HG03103 (cell line): ENCODE results near the gene KLHDC3.
"Not testable (repeated sequence)": the region's sequence is repeated elsewhere in the genome, so short reads cannot be mapped to it uniquely, and the experiment has no call there.

Source experiments
- ATAC-seq: cut with Tn5 transposase; IDR thresholded peaks from one replicate; pipeline ENCODE4 v1.9.1; 2021; ENCODE audit warnings: low read depth; ENCODE audit not compliant: unreplicated experiment

Gene KLHDC3

GRCh38 chr6:42987533-42988451, 26.3 kb upstream of the KLHDC3 start:
- no peak for ATAC-seq

GRCh38 chr6:42988486-42989020, 25.5 kb upstream of the KLHDC3 start:
- no peak for ATAC-seq

GRCh38 chr6:42989923-42990322, 24.1 kb upstream of the KLHDC3 start:
- no peak for ATAC-seq

GRCh38 chr6:42993445-42993844, 20.6 kb upstream of the KLHDC3 start:
- no peak for ATAC-seq

- ATAC-seq: no peak
Measured at GRCh38 chr6:42996513-42996912, 17.5 kb upstream of the KLHDC3 start.

- ATAC-seq: not testable (repeated sequence)
Measured at GRCh38 chr6:42998205-42998604, 15.8 kb upstream of the KLHDC3 start.

- ATAC-seq: no peak
Measured at GRCh38 chr6:43001843-43002242, 12.2 kb upstream of the KLHDC3 start.

GRCh38 chr6:43005844-43006243, 8.2 kb upstream of the KLHDC3 start:
- ATAC-seq: no peak

- ATAC-seq: no peak
Measured at GRCh38 chr6:43006251-43006650, 7.8 kb upstream of the KLHDC3 start.

GRCh38 chr6:43007126-43007525, 6.9 kb upstream of the KLHDC3 start:
- no peak for ATAC-seq

- ATAC-seq: no peak
Measured at GRCh38 chr6:43009124-43009523, 4.9 kb upstream of the KLHDC3 start.

GRCh38 chr6:43011207-43011606, 2.8 kb upstream of the KLHDC3 start:
- ATAC-seq: no peak

- no peak for ATAC-seq
Measured at GRCh38 chr6:43012364-43012763, 1.7 kb upstream of the KLHDC3 start.

- peak; percentile 14 for ATAC-seq
Measured at GRCh38 chr6:43013097-43013842, 779 bp upstream of the KLHDC3 start.

GRCh38 chr6:43014434-43014909, 423 bp downstream of the KLHDC3 start:
- no peak for ATAC-seq

GRCh38 chr6:43016176-43016942, 2.3 kb downstream of the KLHDC3 start:
- no peak for ATAC-seq

GRCh38 chr6:43016943-43017334, 2.9 kb downstream of the KLHDC3 start:
- no peak for ATAC-seq

- ATAC-seq: no peak
Measured at GRCh38 chr6:43019152-43019551, 5.1 kb downstream of the KLHDC3 start.

GRCh38 chr6:43020052-43020705, 6.1 kb downstream of the KLHDC3 start:
- ATAC-seq: no peak

GRCh38 chr6:43020847-43021246, 6.8 kb downstream of the KLHDC3 start:
- ATAC-seq: no peak
